GM18873 (cell line): ENCODE data around the gene ITGA2B.

ENCODE experiments used
- ATAC-seq: cut with Tn5 transposase; IDR thresholded peaks from one replicate; pipeline ENCODE4 v1.9.1; 2021; ENCODE audit warnings: mild to moderate bottlenecking, moderate library complexity, moderate number of reproducible peaks; ENCODE audit not compliant: unreplicated experiment, low FRiP score

ITGA2B gene

GRCh38 chr17:44389281-44389680, at the start of gene ITGA2B:
Gene ITGA2B (minus strand): TSS chr17:44389649. CDS start chr17:44389473, 176 bp downstream.
- ATAC-seq = no peak

GRCh38 chr17:44439168-44439567, 49.7 kb upstream of the ITGA2B start:
- no peak for ATAC-seq

- no peak for ATAC-seq
Observed at GRCh38 chr17:44438636-44439035, 49.2 kb upstream of the ITGA2B start.

- ATAC-seq = no peak
Observed at GRCh38 chr17:44436336-44436735, 46.9 kb upstream of the ITGA2B start.

GRCh38 chr17:44432254-44433157, 43.1 kb upstream of the ITGA2B start:
- no peak for ATAC-seq

- ATAC-seq = no peak
Observed at GRCh38 chr17:44424828-44425461, 35.5 kb upstream of the ITGA2B start.

GRCh38 chr17:44417553-44417952, 28.1 kb upstream of the ITGA2B start:
- ATAC-seq = no peak

GRCh38 chr17:44416558-44417289, 27.3 kb upstream of the ITGA2B start:
- ATAC-seq = no peak

- no peak for ATAC-seq
Observed at GRCh38 chr17:44414394-44415155, 25.1 kb upstream of the ITGA2B start.

- ATAC-seq = no peak
Observed at GRCh38 chr17:44409309-44410028, 20.0 kb upstream of the ITGA2B start.

- ATAC-seq = no peak
Observed at GRCh38 chr17:44408786-44409185, 19.3 kb upstream of the ITGA2B start.

GRCh38 chr17:44402564-44403172, 13.2 kb upstream of the ITGA2B start:
- ATAC-seq = peak; percentile 55

- no peak for ATAC-seq
Observed at GRCh38 chr17:44400226-44400847, 10.9 kb upstream of the ITGA2B start.

GRCh38 chr17:44398692-44399691, 9.5 kb upstream of the ITGA2B start:
- no peak for ATAC-seq

- ATAC-seq = no peak
Observed at GRCh38 chr17:44397479-44398440, 8.3 kb upstream of the ITGA2B start.

- no peak for ATAC-seq
Observed at GRCh38 chr17:44396946-44397345, 7.5 kb upstream of the ITGA2B start.

GRCh38 chr17:44394833-44395232, 5.4 kb upstream of the ITGA2B start:
- no peak for ATAC-seq
